Ureter (tissue), 1 donor: ENCODE measurements around the gene IFITM5. TPM values are rescaled to one million over a fixed set of nuclear protein-coding genes. Genes with fewer than 3 reads are reported as not detected.
"Not testable (repeated sequence)": the region's sequence is repeated elsewhere in the genome, so short reads cannot be mapped to it uniquely, and the experiment has no call there.

Experiments used
- DNase-seq: peaks from one replicate; pipeline ENCODE4 v3.0.0-alpha.2; 2020; ENCODE audit warnings: low spot score
- total RNA-seq: library from RNA; stranded (reverse); gene quantifications from one replicate; pipeline ENCODE4 v1.2.4, GENCODE V29; 2023
- donor health status: DM: yes; HTN: yes; CAD: no.

IFITM5 gene
- total RNA-seq, 1 donor from 2014 or later = not detected

GRCh38 chr11:268716-269145 lies 30.6 kb downstream of the IFITM5 start:
- not testable (repeated sequence) for DNase-seq

DNA sequence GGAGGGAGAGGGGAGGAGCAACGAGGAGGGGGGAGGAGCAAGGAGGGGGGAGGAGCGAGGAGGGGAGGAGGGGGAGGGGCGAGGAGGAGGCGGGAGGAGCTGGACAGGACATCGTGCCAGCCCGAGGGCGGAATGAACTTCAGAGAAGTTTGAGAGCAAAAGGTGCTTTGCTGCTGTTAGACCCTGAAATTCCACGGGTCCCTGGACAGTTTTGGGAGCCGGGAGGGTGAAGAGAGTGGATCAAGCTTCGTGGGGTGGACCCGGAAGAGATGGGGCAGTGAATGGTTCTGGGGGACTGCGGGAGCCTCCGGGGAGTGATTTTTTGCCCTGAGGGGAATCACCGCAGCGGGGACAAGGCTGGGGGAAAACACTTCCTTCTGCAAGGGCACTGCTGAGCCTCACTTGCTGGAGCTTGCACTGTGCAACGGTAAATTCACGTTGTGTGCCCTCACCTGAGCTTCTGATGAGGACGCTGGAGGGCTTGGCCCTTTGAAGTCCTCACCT lies 31.8 kb downstream of the IFITM5 start:
- DNase-seq = no peak

DNA sequence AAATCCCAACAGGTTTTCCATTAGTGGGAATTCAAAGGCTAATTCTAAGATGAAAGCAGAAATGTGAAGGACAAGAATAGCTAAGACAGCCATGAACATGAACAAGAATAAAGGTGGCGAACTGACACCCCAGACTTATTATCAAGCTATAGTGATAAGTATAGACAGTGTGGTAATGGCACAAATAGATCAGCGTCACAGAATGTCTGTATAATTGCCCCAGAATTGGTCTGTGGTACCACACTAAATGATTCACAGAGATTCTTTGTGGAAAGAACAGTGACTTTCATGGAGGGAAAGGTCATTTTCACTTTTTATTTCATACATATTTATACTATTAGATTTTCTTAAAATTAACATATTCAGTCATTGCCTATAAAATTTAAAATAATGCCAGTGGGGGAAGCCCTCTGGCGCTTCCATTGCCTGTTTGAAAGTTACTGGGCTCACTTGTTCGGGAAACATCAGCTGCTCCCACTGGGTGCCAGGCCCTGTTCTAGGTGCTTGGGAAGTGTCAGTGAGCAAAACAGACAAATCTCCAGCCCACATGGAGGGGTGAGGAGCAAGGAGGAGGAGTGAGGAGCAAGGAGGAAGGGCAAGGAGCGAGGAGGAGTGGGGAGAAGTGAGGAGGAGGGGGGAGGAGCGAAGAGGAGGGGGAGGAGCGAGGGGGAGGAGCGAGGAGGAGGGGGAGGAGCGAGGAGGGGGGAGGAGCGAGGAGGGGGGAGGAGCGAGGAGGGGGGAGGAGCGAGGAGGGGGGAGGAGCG lies 32.5 kb downstream of the IFITM5 start:
- no peak for DNase-seq

DNA sequence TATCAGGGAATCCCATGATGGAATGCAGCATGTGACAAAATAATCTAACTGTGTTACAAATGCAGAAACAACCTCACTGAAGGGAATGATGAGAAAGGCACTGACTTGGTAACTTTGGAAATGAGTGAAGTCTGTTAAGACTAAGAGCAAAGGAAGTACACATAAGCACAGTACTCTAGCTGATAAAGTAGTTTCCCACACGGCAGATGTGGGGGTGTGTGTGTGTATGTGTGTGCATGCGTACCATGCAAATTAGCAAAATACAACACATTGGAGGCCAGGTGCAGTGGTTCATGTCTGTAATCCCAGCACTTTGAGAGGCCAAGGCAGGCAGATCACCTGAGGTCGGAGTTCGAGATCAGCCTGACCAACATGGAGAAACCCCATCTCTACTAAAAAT lies 37.7 kb downstream of the IFITM5 start:
- DNase-seq = no peak

DNA sequence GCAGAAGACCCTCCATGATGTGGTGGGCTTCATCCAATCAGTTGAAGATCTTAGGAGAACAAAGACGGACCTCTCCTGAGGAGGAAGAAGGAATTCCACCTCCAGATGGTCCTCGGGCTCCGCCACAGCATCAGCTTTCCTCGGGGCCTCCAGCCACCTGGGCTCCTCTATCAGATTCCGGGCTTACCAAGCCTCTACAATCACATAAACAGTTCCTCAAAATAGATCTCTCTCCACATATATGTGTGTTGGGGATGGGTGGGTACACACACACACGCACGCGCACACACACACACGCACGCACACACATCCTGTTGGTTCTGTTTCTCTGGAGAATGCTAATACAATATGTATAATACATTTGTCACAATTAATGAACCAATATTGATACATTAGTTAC lies 39.9 kb downstream of the IFITM5 start:
- DNase-seq = no peak

GRCh38 chr11:257766-258493 lies 41.4 kb downstream of the IFITM5 start:
- DNase-seq = no peak

GRCh38 chr11:256952-257737 lies 42.2 kb downstream of the IFITM5 start:
- no peak for DNase-seq

- DNase-seq = no peak
Observed at GRCh38 chr11:255816-256215, 43.5 kb downstream of the IFITM5 start.

DNA sequence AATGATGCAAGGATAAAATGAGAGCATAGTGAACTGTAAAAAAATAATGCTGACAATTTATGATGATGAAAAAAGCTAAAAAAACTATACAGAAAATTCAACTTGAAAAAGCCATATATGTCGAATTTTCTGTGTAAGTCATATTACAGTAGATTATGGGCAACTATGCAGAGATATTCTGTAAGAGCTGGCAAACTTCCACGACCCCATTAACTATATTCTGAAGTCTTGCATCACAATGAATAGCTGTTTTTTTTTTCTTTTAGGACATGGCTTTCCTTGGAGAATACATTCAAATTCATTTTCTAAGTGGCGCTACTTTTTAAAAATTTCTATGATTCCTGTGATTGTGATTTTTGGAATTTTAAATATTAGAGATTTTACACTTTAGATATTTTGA lies 44.1 kb downstream of the IFITM5 start:
- no peak for DNase-seq

DNA sequence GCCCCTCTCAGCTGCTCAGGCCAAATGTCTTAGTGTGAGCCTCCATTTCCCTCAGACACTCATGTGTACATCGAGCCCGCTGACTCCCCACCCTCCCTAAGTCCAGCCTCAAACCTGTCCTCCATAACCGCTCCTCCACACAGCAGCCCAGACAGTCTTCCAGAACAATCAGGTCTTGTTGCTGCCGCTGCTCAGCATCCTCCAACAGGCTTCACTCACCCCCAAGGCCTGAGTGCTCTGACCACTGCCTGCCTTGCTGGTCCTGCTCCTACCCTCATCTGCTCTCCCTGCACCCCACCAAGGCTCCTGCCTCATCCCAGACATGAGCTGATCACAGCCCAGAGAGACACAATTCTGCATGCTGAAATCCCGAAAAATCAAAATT lies 45.4 kb downstream of the IFITM5 start:
- DNase-seq = no peak

DNA sequence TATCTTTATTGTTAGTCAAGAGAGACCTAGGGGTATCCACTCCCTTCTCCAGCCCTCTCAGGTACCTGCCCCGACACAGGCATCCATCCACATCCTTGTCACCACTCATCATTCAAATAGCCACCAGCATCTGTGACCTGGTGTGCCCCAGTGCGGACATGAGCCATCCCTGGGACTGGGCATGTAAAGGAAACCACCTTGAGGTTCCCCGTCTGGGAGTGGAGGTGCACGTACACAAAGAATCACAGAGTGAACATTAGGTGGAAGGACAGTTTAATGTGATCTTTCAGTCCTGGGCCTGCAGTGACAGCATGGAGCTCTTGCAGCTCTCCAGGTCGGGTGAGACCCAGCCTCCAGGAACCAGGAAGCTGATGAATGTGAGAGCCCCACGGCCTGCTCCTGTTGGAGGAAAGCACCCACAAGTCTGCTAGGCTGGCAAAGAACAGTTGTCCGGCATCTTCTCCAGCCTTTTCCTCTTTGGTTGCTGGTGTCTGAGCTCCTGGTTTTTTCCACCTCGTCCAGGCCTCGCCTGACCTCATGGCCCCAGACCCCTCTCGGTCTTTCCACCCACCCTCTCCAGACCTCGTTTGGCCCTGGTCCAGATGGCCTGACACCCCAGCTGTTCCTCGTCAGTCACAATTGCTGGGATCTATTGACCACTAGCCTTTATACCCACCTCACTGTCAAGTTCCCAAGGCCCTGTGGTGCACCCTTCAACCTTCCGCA lies 46.0 kb downstream of the IFITM5 start:
- DNase-seq = no peak

DNA sequence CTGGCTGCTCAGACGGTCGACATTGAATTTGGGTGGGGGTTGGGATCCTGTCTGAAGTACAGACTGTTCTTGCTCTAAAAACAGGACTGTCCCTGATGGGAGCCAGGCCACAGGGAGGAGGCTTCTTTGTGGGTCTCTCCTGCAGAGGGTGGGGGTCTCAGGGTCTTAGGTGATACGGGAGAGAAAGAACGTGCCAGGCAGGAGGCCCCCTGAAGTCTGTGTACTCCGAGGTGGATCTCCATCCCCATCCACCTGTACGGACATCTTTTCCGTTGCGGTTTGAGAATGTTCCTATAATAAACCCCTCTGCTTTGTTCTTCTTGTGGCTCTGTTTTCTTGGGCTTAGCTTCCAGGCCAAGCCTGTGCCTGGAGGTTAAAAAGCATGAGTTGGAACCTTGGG lies 46.7 kb downstream of the IFITM5 start:
- no peak for DNase-seq

DNA sequence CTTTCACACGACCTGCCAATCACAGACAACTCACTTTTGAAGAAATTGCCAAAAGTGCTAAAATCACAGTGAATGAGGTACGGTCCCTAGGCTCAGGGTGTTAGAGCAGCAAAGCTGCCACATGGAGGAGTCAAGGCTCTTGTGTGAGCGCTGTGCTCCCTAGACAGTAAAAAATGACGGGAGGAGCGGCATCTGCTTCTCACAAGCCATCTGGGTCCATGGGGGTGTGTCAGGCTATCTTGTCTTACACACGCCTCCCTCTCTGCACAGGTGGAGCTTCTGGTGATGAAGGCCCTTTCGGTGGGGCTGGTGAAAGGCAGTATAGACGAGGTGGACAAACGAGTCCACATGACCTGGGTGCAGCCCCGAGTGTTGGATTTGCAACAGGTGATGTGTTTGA lies 47.8 kb downstream of the IFITM5 start:
- no peak for DNase-seq

DNA sequence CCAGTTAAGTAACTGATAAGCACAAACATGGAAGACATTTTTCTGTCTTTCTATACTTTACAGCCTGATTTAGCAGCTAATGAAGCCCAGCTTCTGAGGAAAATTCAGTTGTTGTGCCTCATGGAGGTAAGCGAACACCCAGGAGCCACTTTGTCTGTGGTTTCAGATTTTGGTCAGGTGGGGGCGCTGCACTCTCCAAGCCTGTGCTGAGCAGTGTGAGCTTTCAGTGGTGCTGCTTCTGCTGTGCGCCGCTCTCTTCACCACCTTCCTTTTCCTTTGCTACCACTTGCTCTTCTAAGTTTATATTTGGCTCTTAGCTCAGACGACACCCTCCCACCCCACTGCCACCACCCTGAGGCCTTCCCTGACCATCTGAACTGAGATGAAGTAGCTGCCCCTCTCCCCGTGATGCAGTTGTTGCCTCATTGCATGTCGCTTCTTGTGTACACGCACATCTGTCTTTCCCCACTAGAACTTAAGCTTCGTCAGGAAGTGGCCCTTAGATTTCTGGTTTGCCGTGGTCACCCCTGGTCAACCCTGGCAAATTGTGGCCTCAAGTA lies 48.5 kb downstream of the IFITM5 start:
- peak; percentile 68 for DNase-seq

- DNase-seq = no peak
Observed at GRCh38 chr11:250274-250673, 49.1 kb downstream of the IFITM5 start.

DNA sequence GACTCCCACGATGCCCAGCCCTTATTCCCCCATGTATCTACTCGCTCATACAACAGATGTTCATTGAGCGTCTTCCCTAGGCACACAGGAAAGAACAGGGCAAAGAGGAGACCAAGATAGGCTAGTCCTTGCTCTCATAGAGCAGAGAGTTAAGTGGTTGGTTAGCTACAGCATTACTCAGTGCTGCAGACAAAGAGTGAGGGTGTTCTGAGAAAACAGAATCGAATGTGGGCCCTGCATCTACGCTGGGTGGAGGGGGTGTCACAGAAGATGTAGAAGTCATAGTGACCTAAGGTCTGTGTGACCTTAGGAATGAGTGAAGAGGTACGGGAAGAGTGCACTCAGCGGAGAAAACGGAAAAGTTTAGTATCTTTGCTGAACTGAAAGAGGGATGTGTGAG lies 50.3 kb downstream of the IFITM5 start:
- no peak for DNase-seq

Other genes with a start within 250 kb of the IFITM5 start
- not detected for gene SCGB1C1, start 106.4 kb downstream of the IFITM5 start, total RNA-seq
- gene BET1L, start 92.1 kb downstream of the IFITM5 start, total RNA-seq = 59.9 TPM
- 108 TPM for gene RIC8A, start 91.8 kb downstream of the IFITM5 start, total RNA-seq
- 13.9 TPM for gene SIRT3, start 63.2 kb downstream of the IFITM5 start, total RNA-seq
- 87.5 TPM for gene PSMD13, start 62.5 kb downstream of the IFITM5 start, total RNA-seq
- gene NLRP6, start 21.1 kb downstream of the IFITM5 start, total RNA-seq = 0.36 TPM
- 45.0 TPM for gene PGGHG, start 10.4 kb downstream of the IFITM5 start, total RNA-seq
- gene IFITM2, start 8.3 kb upstream of the IFITM5 start, total RNA-seq = 408 TPM
- gene IFITM1, start 14.5 kb upstream of the IFITM5 start, total RNA-seq = 150 TPM
- gene IFITM3, start 21.3 kb upstream of the IFITM5 start, total RNA-seq = 536 TPM
- gene B4GALNT4, start 70.0 kb upstream of the IFITM5 start, total RNA-seq = 3.3 TPM
- gene PKP3, start 94.7 kb upstream of the IFITM5 start, total RNA-seq = 78.5 TPM
- gene SIGIRR, start 115.5 kb upstream of the IFITM5 start, total RNA-seq = 73.9 TPM
- gene ANO9, start 142.5 kb upstream of the IFITM5 start, total RNA-seq = 17.9 TPM
- gene PTDSS2, start 150.8 kb upstream of the IFITM5 start, total RNA-seq = 28.6 TPM
- gene RNH1, start 207.7 kb upstream of the IFITM5 start, total RNA-seq = 182 TPM
- 85.3 TPM for gene HRAS, start 236.1 kb upstream of the IFITM5 start, total RNA-seq
- gene LRRC56, start 238.0 kb upstream of the IFITM5 start, total RNA-seq = 3.4 TPM